ENCODE data around the gene EIF3D. TPM values are rescaled to one million over a fixed set of nuclear protein-coding genes. Genes with fewer than 3 reads are reported as not detected.

The EIF3D gene, protein sequence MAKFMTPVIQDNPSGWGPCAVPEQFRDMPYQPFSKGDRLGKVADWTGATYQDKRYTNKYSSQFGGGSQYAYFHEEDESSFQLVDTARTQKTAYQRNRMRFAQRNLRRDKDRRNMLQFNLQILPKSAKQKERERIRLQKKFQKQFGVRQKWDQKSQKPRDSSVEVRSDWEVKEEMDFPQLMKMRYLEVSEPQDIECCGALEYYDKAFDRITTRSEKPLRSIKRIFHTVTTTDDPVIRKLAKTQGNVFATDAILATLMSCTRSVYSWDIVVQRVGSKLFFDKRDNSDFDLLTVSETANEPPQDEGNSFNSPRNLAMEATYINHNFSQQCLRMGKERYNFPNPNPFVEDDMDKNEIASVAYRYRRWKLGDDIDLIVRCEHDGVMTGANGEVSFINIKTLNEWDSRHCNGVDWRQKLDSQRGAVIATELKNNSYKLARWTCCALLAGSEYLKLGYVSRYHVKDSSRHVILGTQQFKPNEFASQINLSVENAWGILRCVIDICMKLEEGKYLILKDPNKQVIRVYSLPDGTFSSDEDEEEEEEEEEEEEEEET
- polyA plus RNA-seq (2013, experiment 1 of 4) = 170 TPM
- polyA plus RNA-seq (2013, experiment 2 of 4) = 169 TPM
- polyA plus RNA-seq (2013, experiment 3 of 4) = 168 TPM
- polyA plus RNA-seq (2013, experiment 4 of 4) = 184 TPM

DNA sequence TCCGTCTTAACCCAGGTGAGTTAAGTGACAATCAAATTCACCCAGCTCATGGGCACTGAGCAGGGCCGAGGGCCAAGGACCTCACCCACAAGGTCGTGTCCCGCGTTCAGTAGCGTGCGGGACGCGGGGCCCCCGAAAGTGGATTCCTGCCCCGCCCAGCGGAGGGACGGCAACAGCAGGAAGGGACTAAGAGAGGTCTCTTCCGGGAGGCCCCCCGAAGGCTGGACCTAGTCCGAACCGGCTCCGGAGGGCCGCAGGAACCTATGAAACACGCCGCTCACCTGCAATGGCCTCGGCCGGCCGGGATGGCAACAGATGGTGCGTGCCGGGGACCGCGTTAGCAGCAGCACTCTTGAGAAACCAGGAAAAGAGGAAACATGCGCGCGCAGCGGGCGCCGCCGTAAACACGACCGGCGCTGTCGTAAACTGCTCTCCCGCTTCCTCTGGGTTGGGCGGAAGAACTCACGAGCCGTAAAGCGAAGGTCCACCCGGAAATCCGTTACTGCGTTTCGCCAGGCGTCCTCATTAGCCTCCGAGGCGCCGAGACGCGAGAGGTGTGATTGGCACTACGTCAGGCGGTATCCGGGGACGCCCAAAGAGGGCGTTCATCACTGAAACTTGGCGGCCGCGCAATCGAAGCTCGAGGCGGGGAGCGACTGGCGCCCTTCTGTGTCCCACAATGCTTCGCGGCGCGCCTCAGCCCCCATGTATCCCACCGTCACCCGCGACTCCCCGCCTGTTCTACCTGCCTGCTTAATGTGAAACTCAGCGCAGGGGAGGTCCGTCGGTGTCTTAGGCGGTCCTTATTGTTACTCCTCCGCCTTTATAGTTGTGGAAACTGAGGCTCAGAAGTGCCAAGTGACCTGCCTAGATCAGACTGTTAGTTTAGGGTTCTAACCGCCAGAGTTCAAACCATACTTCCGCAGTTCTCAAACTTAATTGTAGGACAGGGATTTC is at the start of gene EIF3D:
Gene EIF3D, minus strand, starts transcription at position 372 of the 957 bp plus-strand sequence. CDS start 3,045 bp downstream, outside the sequence.
- peak within 1 kb of the TSS; percentile 92 for H3K4me3 ChIP-seq (ENCODE audit: insufficient read depth, low read depth, low read length)
- H3K36me3 ChIP-seq (ENCODE audit: control insufficient read depth, insufficient read depth, low read length) = peaks cover 22% of the 10 kb centered on the region
- no peaks in the 10 kb centered on the region for H3K9me3 ChIP-seq (ENCODE audit: control insufficient read depth, low read length)
- 1% methylated on average over 82 of the region's 82 CpGs for WGBS, 2 experiments
- H3K4me1 ChIP-seq (ENCODE audit: control insufficient read depth, insufficient read depth, low read length) = peaks cover 8% of the 10 kb centered on the region
- peak within 1 kb of the TSS; percentile 95 for H3K27ac ChIP-seq (ENCODE audit: insufficient read depth, low read depth, low read length, poor library complexity, severe bottlenecking)
- H3K27me3 ChIP-seq (ENCODE audit: control insufficient read depth, insufficient read depth, low read length, poor library complexity, severe bottlenecking) = no peaks in the 10 kb centered on the region

DNA sequence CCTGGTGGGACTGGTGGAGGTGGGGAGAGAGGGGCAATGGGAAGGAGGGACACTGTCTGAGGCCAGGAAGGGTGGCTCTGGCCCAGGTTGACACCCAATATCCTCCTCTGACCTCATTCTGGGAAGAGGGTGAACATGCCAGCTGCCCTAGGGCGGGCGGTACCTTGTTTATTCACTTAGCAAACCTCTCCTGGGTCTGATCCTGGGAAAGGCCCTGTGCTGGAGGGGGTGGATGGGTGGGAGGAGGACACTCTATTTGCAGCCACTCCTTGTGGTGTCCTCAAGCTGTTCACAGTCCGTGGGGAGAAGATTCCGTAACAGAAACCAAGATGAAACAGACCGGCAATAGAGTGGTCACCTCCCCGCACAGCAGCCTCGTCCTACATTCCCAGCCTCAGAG is 49.7 kb upstream of the EIF3D start:
- no peaks in the 10 kb centered on the region for H3K36me3 ChIP-seq (ENCODE audit: control insufficient read depth, insufficient read depth, low read length)
- H3K27ac ChIP-seq (ENCODE audit: insufficient read depth, low read depth, low read length, poor library complexity, severe bottlenecking) = no peak overlapping the region
- no peaks in the 10 kb centered on the region for H3K4me1 ChIP-seq (ENCODE audit: control insufficient read depth, insufficient read depth, low read length)
- H3K9me3 ChIP-seq (ENCODE audit: control insufficient read depth, low read length) = no peaks in the 10 kb centered on the region
- H3K27me3 ChIP-seq (ENCODE audit: control insufficient read depth, insufficient read depth, low read length, poor library complexity, severe bottlenecking) = no peaks in the 10 kb centered on the region
- H3K4me3 ChIP-seq (ENCODE audit: insufficient read depth, low read depth, low read length) = no peak overlapping the region
- WGBS, 2 experiments = 95 to 96% methylated on average over 7 of the region's 7 CpGs

DNA sequence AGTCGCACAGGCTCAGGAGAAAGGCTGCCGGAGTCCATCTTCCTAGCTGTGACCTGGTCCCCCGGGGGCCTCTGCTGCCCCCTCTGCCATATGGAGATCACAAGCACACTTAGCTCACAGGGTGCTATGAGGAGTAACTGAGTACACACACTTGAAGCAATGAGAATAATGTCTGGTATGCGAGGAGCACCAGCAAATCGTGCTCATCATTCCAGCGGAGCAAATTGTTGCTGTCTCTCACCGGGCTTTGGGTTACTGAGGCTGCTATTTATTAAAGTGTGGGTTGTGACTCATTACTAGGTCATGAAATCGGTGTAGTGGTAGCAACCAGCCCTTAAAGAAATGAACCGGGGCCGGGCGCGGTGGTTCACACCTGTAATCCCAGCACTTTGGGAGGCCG is 48.1 kb upstream of the EIF3D start:
- Histone ChIP-seq H3K4me1 (ENCODE audit: control insufficient read depth, insufficient read depth, low read length) (no peaks in the 10 kb centered on the region), H3K27ac (ENCODE audit: insufficient read depth, low read depth, low read length, poor library complexity, severe bottlenecking) (no peak overlapping the region), H3K9me3 (ENCODE audit: control insufficient read depth, low read length) (no peaks in the 10 kb centered on the region), H3K36me3 (ENCODE audit: control insufficient read depth, insufficient read depth, low read length) (no peaks in the 10 kb centered on the region), H3K4me3 (ENCODE audit: insufficient read depth, low read depth, low read length) (no peak overlapping the region), H3K27me3 (ENCODE audit: control insufficient read depth, insufficient read depth, low read length, poor library complexity, severe bottlenecking) (no peaks in the 10 kb centered on the region)
- WGBS, 2 experiments = 92 to 95% methylated on average over 13 of the region's 13 CpGs

DNA sequence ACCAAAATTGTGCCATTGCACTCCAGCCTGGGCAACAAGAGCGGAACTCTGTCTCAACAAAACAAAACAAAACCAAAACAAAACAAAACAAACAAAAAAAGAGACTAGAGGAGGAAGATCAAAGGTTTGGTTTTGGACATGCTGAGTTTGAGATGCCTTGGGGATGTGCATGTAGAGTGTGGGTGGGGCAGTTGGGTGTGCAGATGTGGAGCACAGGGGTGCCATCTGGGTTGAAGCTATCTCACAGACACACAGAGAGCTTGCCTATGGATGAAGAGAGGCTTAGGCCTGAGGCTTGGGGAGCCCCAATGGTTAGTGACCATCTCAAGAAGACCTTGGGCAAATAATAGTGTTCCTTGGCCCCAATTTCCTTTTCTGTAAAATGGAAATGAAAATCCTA is 45.8 kb upstream of the EIF3D start:
- WGBS, 2 experiments = 83 to 100% methylated on average over 1 of the region's 1 CpG
- H3K36me3 ChIP-seq (ENCODE audit: control insufficient read depth, insufficient read depth, low read length) = no peaks in the 10 kb centered on the region
- no peak overlapping the region for H3K27ac ChIP-seq (ENCODE audit: insufficient read depth, low read depth, low read length, poor library complexity, severe bottlenecking)
- no peak overlapping the region for H3K4me3 ChIP-seq (ENCODE audit: insufficient read depth, low read depth, low read length)
- H3K9me3 ChIP-seq (ENCODE audit: control insufficient read depth, low read length) = no peaks in the 10 kb centered on the region
- H3K4me1 ChIP-seq (ENCODE audit: control insufficient read depth, insufficient read depth, low read length) = no peaks in the 10 kb centered on the region
- no peaks in the 10 kb centered on the region for H3K27me3 ChIP-seq (ENCODE audit: control insufficient read depth, insufficient read depth, low read length, poor library complexity, severe bottlenecking)

DNA sequence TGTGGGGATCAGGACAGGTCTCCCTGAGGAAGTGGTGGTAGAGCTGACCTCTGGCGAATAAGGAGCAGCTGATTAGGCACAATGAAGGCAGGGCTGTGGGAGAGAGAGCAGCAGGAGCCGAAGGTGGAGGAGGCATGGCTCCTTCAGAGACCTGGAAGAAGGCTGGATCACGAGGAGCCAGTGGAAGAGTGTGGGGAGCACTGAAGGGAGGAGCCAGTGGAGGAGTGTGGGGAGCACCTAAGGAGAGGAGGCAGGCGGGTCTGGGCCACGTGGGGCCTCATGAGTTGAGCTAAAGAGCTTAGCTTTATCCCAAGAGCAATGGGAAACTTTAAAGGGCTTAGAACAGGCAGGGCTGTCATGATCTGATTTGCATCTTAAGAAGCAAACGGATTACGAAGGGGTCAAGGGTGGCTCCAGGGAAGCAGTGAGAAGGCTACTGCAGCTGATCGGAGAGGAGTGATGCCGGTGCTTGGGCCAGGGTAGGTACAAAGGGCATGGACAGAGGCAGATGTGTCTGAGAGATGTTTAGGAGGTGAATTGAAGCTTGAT is 44.9 kb upstream of the EIF3D start:
- Histone ChIP-seq H3K27ac (ENCODE audit: insufficient read depth, low read depth, low read length, poor library complexity, severe bottlenecking) (no peak overlapping the region), H3K4me3 (ENCODE audit: insufficient read depth, low read depth, low read length) (no peak overlapping the region), H3K36me3 (ENCODE audit: control insufficient read depth, insufficient read depth, low read length) (no peaks in the 10 kb centered on the region), H3K27me3 (ENCODE audit: control insufficient read depth, insufficient read depth, low read length, poor library complexity, severe bottlenecking) (no peaks in the 10 kb centered on the region), H3K4me1 (ENCODE audit: control insufficient read depth, insufficient read depth, low read length) (no peaks in the 10 kb centered on the region), H3K9me3 (ENCODE audit: control insufficient read depth, low read length) (no peaks in the 10 kb centered on the region)
- 59 to 66% methylated on average over 9 of the region's 9 CpGs for WGBS, 2 experiments

DNA sequence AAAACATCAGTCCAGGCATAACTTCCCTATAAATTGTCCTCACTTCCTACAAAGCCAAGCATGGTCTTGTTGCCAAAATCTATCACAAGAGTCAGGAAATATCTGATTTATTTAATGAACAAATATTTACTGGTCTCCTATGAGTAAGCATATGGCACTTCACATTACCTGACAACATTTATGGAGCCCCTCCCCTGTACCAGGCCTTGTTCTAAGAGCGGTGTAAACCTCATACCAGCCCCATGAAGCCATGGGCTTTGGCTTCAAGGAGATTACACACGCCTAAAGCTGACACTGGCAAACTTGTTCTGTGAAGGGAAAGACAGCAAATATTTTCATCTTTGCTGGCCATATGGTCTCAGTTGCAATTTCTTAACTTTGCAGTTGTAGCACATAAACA is 43.0 kb upstream of the EIF3D start:
- Histone ChIP-seq H3K36me3 (ENCODE audit: control insufficient read depth, insufficient read depth, low read length) (no peaks in the 10 kb centered on the region), H3K4me1 (ENCODE audit: control insufficient read depth, insufficient read depth, low read length) (no peaks in the 10 kb centered on the region), H3K4me3 (ENCODE audit: insufficient read depth, low read depth, low read length) (no peak overlapping the region), H3K9me3 (ENCODE audit: control insufficient read depth, low read length) (no peaks in the 10 kb centered on the region), H3K27ac (ENCODE audit: insufficient read depth, low read depth, low read length, poor library complexity, severe bottlenecking) (no peak overlapping the region), H3K27me3 (ENCODE audit: control insufficient read depth, insufficient read depth, low read length, poor library complexity, severe bottlenecking) (no peaks in the 10 kb centered on the region)
- 96 to 97% methylated on average over 2 of the region's 2 CpGs for WGBS, 2 experiments

DNA sequence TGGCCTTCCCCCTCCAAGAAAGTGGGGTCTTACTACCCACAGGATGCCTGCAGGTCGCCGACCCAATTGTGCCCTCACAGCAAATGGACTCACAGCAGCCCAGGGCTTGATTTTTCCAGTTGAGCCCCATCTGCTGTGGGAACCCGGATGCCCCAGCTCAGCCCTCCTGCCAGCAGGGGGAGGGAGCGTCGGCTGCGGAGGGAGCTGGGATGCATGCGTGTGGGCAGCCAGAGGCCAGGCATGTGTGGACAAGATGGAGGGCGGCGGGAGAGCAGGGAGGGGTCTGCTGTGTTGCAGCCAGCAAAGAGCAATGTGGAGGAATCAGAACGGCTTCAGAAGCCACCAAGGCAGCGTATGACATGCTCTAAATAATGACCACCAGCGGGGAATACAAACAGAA is 41.0 kb upstream of the EIF3D start:
- Histone ChIP-seq H3K9me3 (ENCODE audit: control insufficient read depth, low read length) (no peaks in the 10 kb centered on the region), H3K27me3 (ENCODE audit: control insufficient read depth, insufficient read depth, low read length, poor library complexity, severe bottlenecking) (no peaks in the 10 kb centered on the region), H3K4me3 (ENCODE audit: insufficient read depth, low read depth, low read length) (no peak overlapping the region), H3K36me3 (ENCODE audit: control insufficient read depth, insufficient read depth, low read length) (no peaks in the 10 kb centered on the region), H3K27ac (ENCODE audit: insufficient read depth, low read depth, low read length, poor library complexity, severe bottlenecking) (no peak overlapping the region), H3K4me1 (ENCODE audit: control insufficient read depth, insufficient read depth, low read length) (no peaks in the 10 kb centered on the region)
- WGBS, 2 experiments = 48 to 50% methylated on average over 12 of the region's 12 CpGs

DNA sequence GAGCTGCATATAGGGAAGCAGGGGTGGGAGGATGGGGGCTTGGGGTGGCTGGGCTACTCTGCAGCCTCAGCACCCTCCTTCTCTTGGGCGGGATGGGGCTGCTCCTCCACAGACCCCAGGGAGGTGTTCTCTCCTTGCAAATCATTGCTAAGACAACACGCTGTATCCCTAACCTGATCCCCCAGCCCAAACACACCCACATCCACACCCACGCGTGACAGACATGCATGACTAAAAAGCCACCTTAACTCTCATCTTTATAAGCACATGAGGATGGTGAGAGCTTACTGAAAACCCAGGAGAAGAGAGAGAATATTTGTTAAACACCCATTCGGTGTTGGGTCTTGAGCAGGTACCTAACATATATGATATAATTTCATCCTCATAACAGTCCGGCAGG is 39.9 kb upstream of the EIF3D start:
- H3K4me1 ChIP-seq (ENCODE audit: control insufficient read depth, insufficient read depth, low read length) = no peaks in the 10 kb centered on the region
- WGBS, 2 experiments = 93% methylated on average over 2 to 6 of the region's 6 CpGs
- no peak overlapping the region for H3K4me3 ChIP-seq (ENCODE audit: insufficient read depth, low read depth, low read length)
- no peak overlapping the region for H3K27ac ChIP-seq (ENCODE audit: insufficient read depth, low read depth, low read length, poor library complexity, severe bottlenecking)
- H3K36me3 ChIP-seq (ENCODE audit: control insufficient read depth, insufficient read depth, low read length) = no peaks in the 10 kb centered on the region
- no peaks in the 10 kb centered on the region for H3K27me3 ChIP-seq (ENCODE audit: control insufficient read depth, insufficient read depth, low read length, poor library complexity, severe bottlenecking)
- H3K9me3 ChIP-seq (ENCODE audit: control insufficient read depth, low read length) = no peaks in the 10 kb centered on the region

DNA sequence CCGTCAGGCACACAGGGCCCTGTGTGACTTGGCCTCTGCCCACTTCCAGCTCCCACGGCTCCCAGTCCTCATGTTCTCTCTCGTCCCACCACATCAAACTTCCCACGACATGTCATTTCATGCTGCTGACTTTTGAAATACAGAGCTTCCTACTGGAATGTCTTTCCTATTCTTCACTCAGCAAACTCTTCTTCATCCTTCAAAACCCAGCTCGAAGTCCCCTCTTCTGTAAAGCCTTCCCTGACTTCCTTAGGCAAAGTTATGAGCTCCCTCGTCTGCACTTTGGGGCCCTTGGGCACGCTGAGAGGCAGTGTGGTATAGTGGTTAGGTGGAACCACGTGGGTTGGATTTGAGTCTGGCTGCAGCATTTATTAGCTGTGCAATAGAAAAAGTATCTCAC is 37.8 kb upstream of the EIF3D start:
- no peaks in the 10 kb centered on the region for H3K4me1 ChIP-seq (ENCODE audit: control insufficient read depth, insufficient read depth, low read length)
- H3K4me3 ChIP-seq (ENCODE audit: insufficient read depth, low read depth, low read length) = no peak overlapping the region
- H3K36me3 ChIP-seq (ENCODE audit: control insufficient read depth, insufficient read depth, low read length) = no peaks in the 10 kb centered on the region
- 86 to 88% methylated on average over 8 of the region's 8 CpGs for WGBS, 2 experiments
- no peaks in the 10 kb centered on the region for H3K27me3 ChIP-seq (ENCODE audit: control insufficient read depth, insufficient read depth, low read length, poor library complexity, severe bottlenecking)
- H3K9me3 ChIP-seq (ENCODE audit: control insufficient read depth, low read length) = no peaks in the 10 kb centered on the region
- no peak overlapping the region for H3K27ac ChIP-seq (ENCODE audit: insufficient read depth, low read depth, low read length, poor library complexity, severe bottlenecking)

Data from ectodermal cell (in vitro differentiated cells).